Fibroblast of skin of right quadriceps (primary cell): ENCODE data around the gene LRRC2.
"Not testable (repeated sequence)": the region's sequence is repeated elsewhere in the genome, so short reads cannot be mapped to it uniquely, and the experiment has no call there.

ENCODE experiments used
- DNase-seq: peaks from one replicate; pipeline ENCODE4 v3.0.0-alpha.2; 2013

LRRC2 gene

DNA sequence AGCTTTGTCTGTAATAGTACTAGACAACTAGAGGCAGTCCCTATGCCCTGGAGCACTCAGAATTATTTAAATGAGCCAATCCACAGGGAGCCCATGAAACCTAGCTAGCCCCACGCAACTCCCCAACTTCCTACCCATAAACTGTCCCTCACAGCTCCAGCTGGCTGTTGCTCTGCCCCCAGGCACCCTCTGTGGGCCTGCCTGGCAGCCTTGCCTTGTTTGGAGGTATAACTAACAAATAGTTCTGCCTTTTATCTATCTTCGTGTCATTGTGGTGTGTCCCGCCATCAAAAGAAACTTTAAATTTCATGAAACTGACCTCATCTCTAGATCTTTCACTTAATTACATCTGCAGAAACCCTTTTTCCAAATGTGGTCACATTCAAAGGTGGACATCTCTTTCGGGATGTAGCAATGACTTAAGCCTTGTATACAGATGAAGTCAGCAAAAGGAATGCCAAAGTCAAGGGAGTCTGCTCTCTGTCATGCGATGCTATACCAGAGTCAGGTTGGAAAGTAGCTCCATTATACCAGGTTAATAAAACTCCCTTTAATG lies 70.1 kb downstream of the LRRC2 start:
- DNase-seq: peak; percentile 76

DNA sequence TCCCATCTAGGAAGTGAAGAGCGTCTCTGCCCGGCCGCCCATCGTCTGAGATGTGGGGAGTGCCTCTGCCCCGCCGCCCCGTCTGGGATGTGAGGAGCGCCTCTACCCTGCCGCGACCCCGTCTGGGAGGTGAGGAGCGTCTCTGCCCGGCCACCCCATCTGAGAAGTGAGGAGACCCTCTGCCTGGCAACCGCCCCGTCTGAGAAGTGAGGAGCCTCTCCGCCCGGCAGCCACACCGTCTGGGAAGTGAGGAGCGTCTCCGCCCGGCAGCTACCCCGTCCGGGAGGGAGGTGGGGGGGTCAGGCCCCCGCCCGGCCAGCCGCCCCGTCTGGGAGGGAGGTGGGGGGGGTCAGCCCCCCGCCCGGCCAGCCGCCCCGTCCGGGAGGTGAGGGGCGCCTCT lies 71.6 kb downstream of the LRRC2 start:
- DNase-seq: not testable (repeated sequence)

DNA sequence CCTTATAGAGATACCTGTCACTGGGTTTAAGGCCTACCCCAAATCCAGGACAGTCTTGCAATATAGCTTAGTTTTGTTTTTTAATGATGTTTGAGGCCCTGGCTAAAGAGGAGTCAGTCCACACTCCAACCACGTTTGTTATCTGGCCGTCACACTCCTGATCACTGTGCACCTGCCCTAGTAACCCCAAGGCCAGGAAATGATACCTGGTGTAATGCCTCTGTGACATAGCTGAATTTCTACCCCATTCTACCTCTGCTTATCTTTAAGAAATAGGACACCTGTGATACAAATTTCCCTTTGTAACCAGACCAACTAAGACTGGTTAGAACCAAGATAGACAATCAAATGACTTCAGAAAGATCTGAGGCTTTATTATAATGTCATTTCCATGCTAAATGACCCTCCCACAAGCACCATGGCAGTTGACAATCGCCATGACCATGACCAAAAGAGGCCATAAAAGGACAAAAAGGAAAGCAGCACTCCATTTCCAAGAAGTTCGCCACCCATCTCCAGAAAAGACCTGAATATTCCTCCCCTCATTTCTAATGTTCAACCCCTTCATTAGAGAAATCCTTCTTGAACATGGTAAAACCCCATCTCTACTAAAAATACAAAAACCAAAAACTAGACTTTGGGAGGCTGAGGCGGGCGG lies 73.1 kb downstream of the LRRC2 start:
- DNase-seq: no peak

- DNase-seq: peak; percentile 10
Observed at GRCh38 chr3:46491089-46492070, 74.7 kb downstream of the LRRC2 start.

GRCh38 chr3:46490338-46491084 lies 75.6 kb downstream of the LRRC2 start:
- no peak for DNase-seq

DNA sequence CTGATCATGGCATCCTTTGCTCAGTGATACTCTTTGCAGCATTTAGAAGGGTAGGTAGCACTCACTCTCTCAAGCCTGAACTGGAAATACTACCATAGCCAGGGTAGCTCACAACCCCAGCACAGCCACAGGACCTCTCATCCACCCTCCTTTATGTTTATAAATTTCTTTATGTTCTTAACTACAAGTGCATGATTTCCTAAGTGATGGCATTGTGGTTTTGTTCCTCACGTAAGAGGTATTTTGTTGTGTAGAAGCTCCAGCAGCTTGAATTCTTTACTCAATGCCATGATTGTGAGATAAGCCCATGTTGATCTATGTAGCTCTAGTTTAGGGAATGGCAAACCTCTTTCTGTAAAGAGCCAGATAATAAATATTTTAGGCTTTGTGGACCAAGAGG lies 76.2 kb downstream of the LRRC2 start:
- peak; percentile 57 for DNase-seq

DNA sequence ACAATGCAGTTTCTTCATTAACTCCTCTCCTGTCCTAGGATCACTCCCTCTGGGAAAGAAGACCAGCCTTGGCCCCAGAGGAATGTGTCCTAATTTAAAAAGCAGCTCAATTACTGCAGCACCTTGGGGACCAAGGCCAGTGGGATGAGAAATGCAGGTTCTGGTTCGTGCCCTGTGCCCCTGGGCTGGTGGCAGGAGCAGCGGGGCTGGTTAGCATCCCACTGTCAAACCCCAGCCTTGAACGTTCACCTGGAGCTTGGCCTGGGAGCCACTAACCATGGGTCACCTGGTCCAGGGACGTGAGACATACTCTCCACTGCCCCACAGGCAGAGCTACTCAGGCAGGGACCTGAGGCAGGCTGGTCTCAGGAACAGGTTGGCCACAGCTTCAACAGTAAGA lies 76.7 kb downstream of the LRRC2 start:
- no peak for DNase-seq

DNA sequence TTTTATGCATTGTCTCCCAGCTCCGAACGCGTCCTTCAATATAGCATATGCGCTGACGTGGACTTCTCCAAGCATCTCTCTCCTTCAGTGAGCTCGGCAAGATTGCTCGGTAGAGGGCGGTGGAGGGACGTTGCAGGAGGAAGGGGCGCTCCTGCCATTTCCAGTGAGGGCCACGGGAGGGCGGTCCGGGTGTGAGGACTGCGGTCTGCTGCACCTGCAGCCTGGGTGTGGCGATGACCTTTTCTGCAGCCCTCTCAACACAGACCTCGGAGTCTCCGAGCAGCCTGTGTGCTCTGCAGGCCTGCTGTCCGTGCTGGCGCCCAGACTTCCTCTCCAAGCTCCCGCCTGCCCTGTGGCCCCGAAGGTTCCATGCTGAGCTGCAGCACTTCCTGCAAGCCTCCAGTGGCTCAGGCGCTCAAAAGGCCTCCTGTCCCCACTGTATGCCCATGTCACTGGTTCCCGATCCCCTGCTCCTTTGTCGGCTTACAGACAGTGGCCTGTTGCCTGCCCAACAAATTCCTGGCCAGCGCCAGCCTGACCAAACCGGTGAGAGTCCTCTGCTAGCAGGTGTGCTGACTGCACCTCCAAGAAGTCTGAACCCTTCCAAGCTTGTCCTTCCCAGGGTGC lies 77.3 kb downstream of the LRRC2 start:
- DNase-seq: peak; percentile 85

GRCh38 chr3:46485779-46486175 lies 80.3 kb downstream of the LRRC2 start:
- no peak for DNase-seq

DNA sequence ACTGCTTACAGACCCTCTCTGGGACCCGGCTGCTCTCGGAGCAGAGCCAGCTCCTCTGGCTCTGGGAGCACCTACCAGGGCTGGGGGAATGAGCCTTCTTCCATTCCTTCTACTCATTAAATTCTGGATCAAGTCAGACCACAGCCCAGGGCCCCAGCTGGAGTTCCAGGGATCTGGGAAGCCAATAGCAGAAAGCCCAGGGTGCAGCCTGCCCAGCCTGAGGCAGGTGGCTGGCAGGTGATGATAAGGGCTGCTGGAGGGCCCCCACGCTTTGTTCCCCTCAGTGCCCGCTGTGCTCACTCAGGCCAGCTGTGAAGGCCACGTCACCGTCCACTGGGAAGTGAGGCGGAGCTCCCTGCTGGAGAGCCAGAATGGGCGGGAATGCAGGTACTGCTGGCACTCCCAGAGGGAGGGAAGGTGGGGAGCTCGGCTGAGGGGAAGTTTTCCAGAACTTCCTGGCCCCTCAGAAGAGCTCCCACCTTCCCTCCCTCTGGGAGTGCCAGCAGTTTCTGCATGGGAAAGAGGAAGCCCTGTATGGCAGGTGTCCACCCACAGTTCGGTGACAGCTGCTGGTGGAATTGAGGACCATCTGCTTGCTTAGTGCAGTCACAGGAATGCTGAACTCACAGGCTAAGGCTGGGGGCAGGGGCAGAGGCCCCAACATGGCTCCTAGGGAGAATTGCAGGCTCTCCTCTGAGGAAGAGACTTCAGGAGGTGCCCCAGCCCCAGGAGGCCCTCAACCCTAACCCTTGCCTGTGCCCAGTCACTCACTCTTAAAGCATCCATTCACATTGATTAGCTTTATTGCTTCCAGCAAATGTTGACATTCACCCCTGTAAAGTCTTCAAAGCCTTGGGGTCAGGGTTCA lies 81.0 kb downstream of the LRRC2 start:
- DNase-seq: no peak

- no peak for DNase-seq
Observed at GRCh38 chr3:46484388-46484787, 81.7 kb downstream of the LRRC2 start.

GRCh38 chr3:46483825-46484224 lies 82.3 kb downstream of the LRRC2 start:
- no peak for DNase-seq

- peak; percentile 89 for DNase-seq
Observed at GRCh38 chr3:46482632-46483350, 83.3 kb downstream of the LRRC2 start.

GRCh38 chr3:46481636-46482035 lies 84.5 kb downstream of the LRRC2 start:
- DNase-seq: no peak

GRCh38 chr3:46480491-46481195 lies 85.5 kb downstream of the LRRC2 start:
- DNase-seq: no peak

DNA sequence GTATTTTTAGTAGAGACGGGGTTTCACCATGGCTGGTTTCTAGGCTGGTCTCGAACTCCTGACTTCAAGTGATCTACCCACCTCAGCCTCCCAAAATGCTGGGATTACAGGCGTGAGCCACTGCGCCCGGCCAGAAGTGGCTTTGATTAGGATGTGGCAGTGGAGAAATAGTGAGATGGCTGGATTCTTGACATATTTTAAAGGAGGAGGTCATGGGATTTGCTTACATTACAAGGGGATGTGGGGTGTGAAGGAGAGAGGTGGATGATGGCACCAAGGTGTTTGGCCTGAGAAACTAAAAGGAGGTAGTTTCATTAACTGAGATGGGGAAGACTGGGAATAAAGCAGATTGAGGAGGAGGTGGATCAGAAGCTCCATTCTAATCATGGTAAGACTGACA lies 86.4 kb downstream of the LRRC2 start:
- peak; percentile 13 for DNase-seq

DNA sequence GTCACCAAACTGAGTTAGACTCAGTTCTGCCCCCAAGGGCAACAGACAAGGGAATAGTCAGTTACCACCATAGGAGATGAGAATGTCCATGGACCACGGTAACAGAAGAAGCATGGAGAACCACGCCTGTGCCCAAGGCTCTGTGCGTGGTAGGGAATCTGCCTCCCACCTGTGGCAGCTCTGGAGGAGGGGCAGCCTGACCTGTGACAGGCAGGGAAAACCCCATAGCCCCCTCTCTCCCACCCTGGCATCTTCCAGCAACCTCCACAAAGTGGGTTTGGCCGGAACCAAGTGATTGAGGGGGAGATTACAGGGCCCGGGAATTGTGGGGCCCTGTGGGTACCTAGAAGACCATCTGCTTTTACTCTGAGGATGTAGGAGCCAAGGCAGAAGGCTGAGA lies 87.1 kb downstream of the LRRC2 start:
- no peak for DNase-seq

DNA sequence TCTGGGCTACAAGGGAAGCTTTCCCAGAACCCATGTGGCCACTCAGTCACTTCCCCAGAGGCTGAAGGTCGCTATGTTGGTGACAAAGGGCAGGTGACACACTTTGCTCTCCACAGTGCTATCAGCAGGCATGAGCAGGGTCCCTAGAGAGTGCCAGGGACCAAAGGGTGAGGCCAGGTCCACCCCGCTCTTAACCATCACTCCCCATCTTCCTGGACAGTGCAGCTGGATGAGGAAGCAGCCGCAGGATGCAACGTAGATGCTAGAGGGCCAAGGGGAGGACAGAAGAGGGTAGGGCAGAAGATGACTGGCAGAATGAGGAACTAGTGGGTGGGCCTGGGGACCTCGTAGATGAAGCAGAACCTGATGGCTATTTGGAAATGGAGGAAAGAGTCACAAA lies 87.8 kb downstream of the LRRC2 start:
- DNase-seq: no peak

GRCh38 chr3:46477756-46478155 lies 88.3 kb downstream of the LRRC2 start:
- DNase-seq: no peak

- DNase-seq: no peak
Observed at GRCh38 chr3:46477145-46477544, 89.0 kb downstream of the LRRC2 start.
